ENCODE results near the gene MRE11. TPM values are rescaled to one million over a fixed set of nuclear protein-coding genes. Genes with fewer than 3 reads are reported as not detected.

The MRE11 gene
- total RNA-seq (10 to 100 TPM in 7 of 9 donors, 1 to 10 TPM in 2; 7.6 to 29.0 (median 15.8) TPM), polyA plus RNA-seq (1 to 10 TPM; 4.3 to 8.9 (median 5.0) TPM)
- long read RNA-seq, donor 1, result 0 reads
- long read RNA-seq, donor 2, full-length matches to known transcripts, result 1 of 1 reads
- long read RNA-seq, donor 2, partial matches to known transcripts, result 0 of 1 reads
- long read RNA-seq, donor 2, other reads (novel, unspliced or antisense), result 0 of 1 reads
- long read RNA-seq, donor 3, full-length matches to known transcripts, result 1 of 1 reads
- long read RNA-seq, donor 3, partial matches to known transcripts, result 0 of 1 reads
- long read RNA-seq, donor 3, other reads (novel, unspliced or antisense), result 0 of 1 reads
- long read RNA-seq, donor 4, full-length matches to known transcripts, result 4 of 20 reads
- long read RNA-seq, donor 4, partial matches to known transcripts, result 10 of 20 reads
- long read RNA-seq, donor 4, other reads (novel, unspliced or antisense), result 6 of 20 reads
- long read RNA-seq, donor 5, partial matches to known transcripts, result 2 of 26 reads
- long read RNA-seq, donor 5, other reads (novel, unspliced or antisense), result 21 of 26 reads
- long read RNA-seq, donor 6, full-length matches to known transcripts, result 1 of 8 reads
- long read RNA-seq, donor 6, partial matches to known transcripts, result 3 of 8 reads
- long read RNA-seq, donor 6, other reads (novel, unspliced or antisense), result 4 of 8 reads
- long read RNA-seq, donor 7, result 0 reads
- long read RNA-seq, donor 8, result 0 reads
- long read RNA-seq, donor 9, result 0 reads
- long read RNA-seq, donor 10, result 0 reads

DNA sequence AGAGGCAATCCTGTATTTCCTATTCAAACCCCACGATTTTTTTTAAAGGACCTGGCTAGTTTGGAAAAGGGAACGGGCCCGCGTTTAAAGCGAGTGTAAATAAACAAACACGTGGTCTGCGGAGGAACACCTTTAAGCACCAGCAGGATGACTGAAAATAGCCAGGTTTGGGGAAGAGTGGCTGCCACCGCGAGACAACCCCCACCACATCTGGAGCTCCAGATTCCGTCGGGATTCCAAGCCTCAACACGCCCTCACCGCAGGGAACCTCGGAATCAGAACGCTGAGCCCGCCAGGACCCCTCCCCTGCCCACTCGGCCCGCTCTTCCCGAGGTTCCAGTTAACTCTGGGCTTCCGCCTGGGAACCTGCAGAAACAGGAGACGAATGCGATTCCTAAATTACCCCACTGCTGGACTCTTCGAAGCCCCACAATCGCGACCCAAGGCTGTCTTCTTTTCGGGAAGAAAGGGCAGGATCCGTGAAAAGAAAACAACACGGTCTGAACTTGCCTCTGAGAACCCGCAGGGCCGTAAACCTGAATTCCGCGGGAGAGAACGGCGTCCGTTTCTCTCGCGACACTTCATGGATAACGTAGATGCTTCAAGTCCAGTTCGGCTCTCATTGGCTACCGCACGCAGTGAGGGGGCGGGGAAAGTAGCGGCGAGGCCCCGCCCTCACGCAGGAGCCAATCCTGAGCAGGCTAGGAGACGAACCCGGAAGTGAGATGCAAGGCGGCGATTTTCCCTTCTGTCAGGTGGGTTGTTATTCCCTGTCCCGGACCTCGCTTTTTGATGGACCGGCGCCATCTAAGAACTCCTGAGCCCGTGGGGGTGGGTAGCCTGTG, at the start of gene MRE11, which contains the start of gene ANKRD49:
Gene MRE11, minus strand, starts transcription at position 564 of the 845 bp plus-strand sequence. CDS start 1,043 bp downstream, outside the sequence.
Gene ANKRD49, plus strand, starts transcription at position 704 of the 845 bp plus-strand sequence. CDS start 2,710 bp downstream, outside the sequence.
- Histone ChIP-seq H3K27me3 (no peaks in the 10 kb centered on the region), H3K4me1 (replicated peaks in 1 of 2) (peaks cover 17 to 30% of the 10 kb centered on the region in 2 donors), H3K4me3 (peak within 1 kb of the TSS; percentile 51 to 91 (median 72)), H3K27ac (peak within 1 kb of the TSS; percentile 58 to 86 (median 79)), H3K36me3 (replicated peaks in 1 of 2) (peaks cover 0 to 23% of the 10 kb centered on the region in 2 donors), H3K9me3 (replicated peaks in 1 of 3) (no peaks in the 10 kb centered on the region)
- TF ChIP-seq POLR2A (IDR thresholded peaks at IDR 0.05), result no peak
- peak in 2 of 6 experiments; percentile 5 to 14 for TF ChIP-seq CTCF (IDR thresholded peaks at IDR 0.05)
- 0 to 1% (median 1%) methylated on average over 26 to 55 of the region's 55 CpGs for WGBS, 4 donors
- intact Hi-C loops (cut with DNase I), result no loop called here
- DNase-seq, result peak; percentile 96 to 100 (median 98)

DNA sequence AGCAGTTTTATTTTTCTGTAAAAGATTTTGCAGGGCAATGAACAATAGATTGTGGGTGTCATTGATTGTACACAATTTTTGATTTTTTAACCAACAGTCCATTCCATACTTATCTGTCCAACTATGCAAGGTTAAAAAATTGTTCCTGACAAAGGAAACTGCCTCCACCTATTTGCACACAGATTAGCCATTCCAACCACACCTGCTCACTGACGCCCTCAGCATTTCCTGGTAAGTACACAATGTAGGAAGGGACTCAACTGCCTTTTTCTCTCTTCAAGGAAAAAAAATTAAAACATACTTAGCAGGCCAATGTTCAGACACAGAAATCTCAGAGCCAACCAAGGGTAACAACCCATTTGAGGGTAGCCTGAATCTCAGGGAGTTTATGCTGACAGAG, 45.8 kb upstream of the MRE11 start:
- no peaks in the 10 kb centered on the region for H3K36me3 ChIP-seq (replicated peaks in 1 of 2)
- WGBS, 4 donors, result 39 to 93% (median 83%) methylated on average over 1 of the region's 1 CpG
- H3K9me3 ChIP-seq (replicated peaks in 1 of 3), result no peaks in the 10 kb centered on the region
- peaks cover 0 to 4% of the 10 kb centered on the region in 2 donors for H3K4me1 ChIP-seq (replicated peaks in 1 of 2)
- TF ChIP-seq POLR2A (IDR thresholded peaks at IDR 0.05) (no peak), CTCF (IDR thresholded peaks at IDR 0.05) (no peak)
- DNase-seq, result no peak
- no peak overlapping the region for H3K4me3 ChIP-seq
- no peaks in the 10 kb centered on the region for H3K27me3 ChIP-seq
- no peak overlapping the region for H3K27ac ChIP-seq
- intact Hi-C loops (cut with DNase I), result no loop called here

DNA sequence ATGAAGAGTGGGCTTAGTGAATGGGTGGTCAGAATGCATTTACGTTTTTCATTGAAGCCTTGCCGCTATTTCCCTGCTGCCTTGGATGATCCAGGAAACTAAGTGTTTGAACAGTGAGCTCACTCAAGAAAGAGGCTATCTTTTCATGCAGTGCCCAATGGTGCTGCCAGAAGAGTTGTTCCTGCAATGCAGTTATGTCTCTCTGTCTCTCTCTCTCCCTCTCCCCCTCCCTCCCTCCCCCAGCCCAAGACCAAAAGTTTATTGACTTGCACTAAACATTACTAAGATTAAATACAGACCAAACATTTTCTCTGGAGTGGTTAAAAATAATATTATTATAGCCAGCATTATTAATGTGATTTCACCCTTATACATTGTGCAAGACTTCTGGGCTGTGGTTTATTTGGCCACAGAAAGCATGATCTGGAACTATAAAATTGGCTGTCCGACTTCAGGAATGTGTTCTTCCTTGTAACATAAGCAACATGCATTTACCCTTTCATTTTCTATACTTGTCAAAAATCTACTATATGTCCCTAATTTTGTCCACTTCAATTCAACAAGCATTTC, 43.5 kb upstream of the MRE11 start:
- H3K36me3 ChIP-seq (replicated peaks in 1 of 2), result no peaks in the 10 kb centered on the region
- H3K27me3 ChIP-seq, result no peaks in the 10 kb centered on the region
- H3K9me3 ChIP-seq (replicated peaks in 1 of 3), result no peaks in the 10 kb centered on the region
- H3K4me1 ChIP-seq (replicated peaks in 1 of 2), result no peaks in the 10 kb centered on the region
- no peak overlapping the region for H3K27ac ChIP-seq
- H3K4me3 ChIP-seq, result no peak overlapping the region
- no peak for DNase-seq
- intact Hi-C loops (cut with DNase I), result no loop called here
- TF ChIP-seq CTCF (IDR thresholded peaks at IDR 0.05) (no peak), POLR2A (IDR thresholded peaks at IDR 0.05) (no peak)
- 47 to 55% (median 53%) methylated on average over 3 of the region's 3 CpGs for WGBS, 4 donors
